ENCODE data around the gene HK3.

- TF ChIP-seq CTCF (IDR thresholded peaks at IDR 0.05) (no peak), RFX5 (IDR thresholded peaks at IDR 0.05) (no peak), POLR2A (IDR thresholded peaks at IDR 0.05; ENCODE audit: low read length) (no peak)
Measured at GRCh38 chr5:176889321-176890280, 9.5 kb downstream of the HK3 start.
